Upper lobe of left lung (tissue), 6 donors: ENCODE results near the gene CNTNAP1. TPM values are rescaled to one million over a fixed set of nuclear protein-coding genes. Genes with fewer than 3 reads are reported as not detected.

ENCODE experiments used
- ATAC-seq, 2 donors: fragments of 200-7000 bp; cut with Tn5 transposase; one replicate each; pipeline ENCODE4 v1.9.1; 2022; ENCODE audit warnings: mild to moderate bottlenecking in 2 of 2, moderate library complexity in 2 of 2; ENCODE audit not compliant: low FRiP score in 2 of 2
- DNase-seq, 2 donors: peaks; one replicate each; pipeline ENCODE4 v3.0.0-alpha.2; 2019 to 2020
- H3K27ac ChIP-seq, 4 donors: fragments of 200-600 bp; sonication (generic); one replicate each; pipeline ENCODE4 v1.5.1; 2016 to 2019
- H3K27me3 ChIP-seq, 4 donors: fragments of 200-600 bp; sonication (generic); one replicate each; pipeline ENCODE4 v1.5.1; 2017 to 2019
- H3K36me3 ChIP-seq, 4 donors: fragments of 200-600 bp; sonication (generic); one replicate each; pipeline ENCODE4 v1.5.1; 2016 to 2019
- H3K4me1 ChIP-seq, 4 donors: fragments of 200-600 bp; sonication (generic); one replicate each; pipeline ENCODE4 v1.5.1; 2018 to 2019
- H3K4me3 ChIP-seq, 4 donors: fragments of 200-600 bp; sonication (generic); one replicate each; pipeline ENCODE4 v1.5.1; 2017 to 2019; ENCODE audit warnings: mild to moderate bottlenecking in 2 of 4, moderate library complexity in 1 of 4
- H3K9me3 ChIP-seq, 4 donors: fragments of 200-600 bp; sonication (generic); one replicate each; pipeline ENCODE4 v1.5.1; 2018 to 2019
- CTCF ChIP-seq, 6 experiments: fragments of 450-650 bp in 4 of 6; fragments of 200-600 bp in 2 of 6; sonication (generic) in 2 of 6; IDR thresholded peaks; one replicate each; pipeline ENCODE4 v1.5.1; 2016 to 2019; ENCODE audit warnings: antibody characterized with exemption in 6 of 6
- EP300 ChIP-seq, 4 donors: sonication (generic); formaldehyde crosslinking; IDR thresholded peaks; one replicate each; pipeline ENCODE4 v1.5.1; 2017; ENCODE audit warnings: antibody characterized with exemption in 4 of 4, control low read depth in 2 of 4
- POLR2A ChIP-seq, 4 donors: fragments of 450-650 bp; IDR thresholded peaks; one replicate each; pipeline ENCODE4 v1.5.1; 2016 to 2017; ENCODE audit warnings: antibody characterized with exemption in 4 of 4, mild to moderate bottlenecking in 2 of 4
- POLR2AphosphoS5 ChIP-seq, 2 donors: sonication (generic); formaldehyde crosslinking; IDR thresholded peaks; one replicate each; pipeline ENCODE4 v1.5.1; 2017; ENCODE audit warnings: antibody characterized with exemption in 2 of 2
- WGBS, 2 donors: methylation state at CpG; one replicate each; pipeline ENCODE4 v1.1.5; 2017 to 2018; 5-methylcytosine and 5-hydroxymethylcytosine counted together
- total RNA-seq, 6 donors: library from RNA; depleted of rRNA in 4 of 6; stranded (reverse); fragments of >200 nt in 4 of 6; gene quantifications; one replicate each; pipeline versions ENCODE4 v1.1.0 to v1.2.1, GENCODE V29; 2016 to 2021
- donor health status: DM: no; HTN: no; CAD: no; lungs with moderate emphysema.
- donor health status: DM: no; HTN: yes; CAD: no; lungs with severe emphysema.

CNTNAP1 gene
- total RNA-seq, 6 donors from 2014 or later, result 1.7 to 37.7 (median 4.3) TPM

DNA sequence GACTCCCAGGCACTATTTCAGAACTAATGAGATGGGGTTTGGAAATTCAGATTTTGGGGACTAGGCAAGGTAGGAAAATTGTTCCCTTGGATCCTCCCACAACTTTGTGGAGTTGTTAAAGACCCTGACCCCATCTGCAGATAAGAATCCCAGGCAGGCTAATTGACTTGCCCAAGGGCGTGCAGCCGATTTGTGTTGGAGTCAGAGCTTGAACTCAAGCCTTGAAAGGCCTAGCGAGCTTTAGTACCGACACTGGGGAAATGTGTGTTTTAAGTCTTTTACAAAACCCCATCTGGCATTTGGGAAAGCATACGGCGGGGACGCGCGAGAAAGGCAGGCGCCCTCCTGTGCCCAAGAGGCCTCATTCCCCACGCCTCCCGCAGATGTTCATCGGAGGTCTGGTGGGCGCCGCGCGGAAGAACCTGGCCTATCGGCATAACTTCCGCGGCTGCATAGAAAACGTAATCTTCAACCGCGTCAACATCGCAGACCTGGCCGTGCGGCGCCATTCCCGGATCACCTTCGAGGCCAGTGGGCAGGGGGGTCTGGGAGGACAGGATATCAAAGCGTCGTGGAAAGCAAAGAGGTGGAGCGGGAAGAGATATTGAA, 4.3 kb downstream of the CNTNAP1 start:
- peaks cover 0 to 6% (median 0%) of the 10 kb centered on the region in 4 donors for H3K27me3 ChIP-seq
- no peak overlapping the region for H3K4me3 ChIP-seq
- H3K36me3 ChIP-seq, result peaks cover 0 to 43% (median 2%) of the 10 kb centered on the region in 4 donors
- DNase-seq (peak in 1 of 2 donors; percentile 75), ATAC-seq (no peak)
- H3K27ac ChIP-seq, result no peak overlapping the region
- no peaks in the 10 kb centered on the region for H3K9me3 ChIP-seq
- TF ChIP-seq POLR2AphosphoS5 (IDR thresholded peaks at IDR 0.05) (no peak), EP300 (IDR thresholded peaks at IDR 0.05) (no peak), CTCF (IDR thresholded peaks at IDR 0.05) (no peak), POLR2A (IDR thresholded peaks at IDR 0.05) (no peak)
- peaks cover 24 to 27% (median 26%) of the 10 kb centered on the region in 4 donors for H3K4me1 ChIP-seq
- WGBS, 2 donors, result 82 to 86% methylated on average over 31 to 32 of the region's 32 CpGs

DNA sequence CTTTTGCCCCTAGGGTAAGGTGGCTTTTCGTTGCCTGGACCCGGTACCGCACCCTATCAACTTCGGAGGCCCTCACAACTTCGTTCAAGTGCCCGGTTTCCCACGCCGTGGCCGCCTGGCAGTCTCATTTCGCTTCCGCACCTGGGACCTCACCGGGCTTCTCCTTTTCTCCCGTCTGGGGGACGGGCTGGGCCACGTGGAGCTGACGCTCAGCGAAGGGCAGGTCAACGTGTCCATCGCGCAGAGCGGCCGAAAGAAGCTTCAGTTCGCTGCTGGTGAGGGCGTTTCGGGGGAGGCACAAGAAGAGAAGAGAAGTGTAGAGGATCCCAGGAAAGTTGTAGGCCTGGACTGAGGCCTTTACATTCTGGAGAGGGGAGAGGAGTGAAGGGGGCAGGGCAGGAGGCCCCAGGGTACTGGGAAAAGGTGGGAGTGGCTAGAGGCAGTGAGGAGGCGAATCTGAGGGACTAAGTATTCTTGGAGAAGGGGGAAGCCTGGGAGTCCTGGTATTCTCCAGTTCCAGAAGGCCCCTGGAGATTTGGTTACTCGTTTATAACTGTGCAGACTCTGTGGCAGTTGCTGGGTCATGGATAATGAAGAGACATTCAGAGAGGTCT, 5.5 kb downstream of the CNTNAP1 start:
- H3K27me3 ChIP-seq, result peaks cover 0 to 6% (median 0%) of the 10 kb centered on the region in 4 donors
- H3K36me3 ChIP-seq, result peaks cover 0 to 52% (median 2%) of the 10 kb centered on the region in 4 donors
- TF ChIP-seq POLR2A (IDR thresholded peaks at IDR 0.05), result no peak
- no peak for TF ChIP-seq CTCF (IDR thresholded peaks at IDR 0.05)
- TF ChIP-seq EP300 (IDR thresholded peaks at IDR 0.05), result no peak
- no peak for TF ChIP-seq POLR2AphosphoS5 (IDR thresholded peaks at IDR 0.05)
- H3K4me3 ChIP-seq, result no peak overlapping the region
- no peaks in the 10 kb centered on the region for H3K9me3 ChIP-seq
- H3K4me1 ChIP-seq, result peaks cover 13 to 18% (median 15%) of the 10 kb centered on the region in 4 donors
- peak in 1 of 2 donors; percentile 66 for DNase-seq
- ATAC-seq, result no peak
- no peak overlapping the region for H3K27ac ChIP-seq
- 84 to 86% methylated on average over 27 of the region's 27 CpGs for WGBS, 2 donors

- Histone ChIP-seq H3K36me3 (peaks cover 0 to 63% (median 10%) of the 10 kb centered on the region in 4 donors), H3K4me1 (no peaks in the 10 kb centered on the region), H3K4me3 (no peak overlapping the region), H3K27me3 (no peaks in the 10 kb centered on the region), H3K9me3 (no peaks in the 10 kb centered on the region), H3K27ac (no peak overlapping the region)
- DNase-seq (no peak), ATAC-seq (no peak)
- WGBS, 2 donors, result 84 to 87% methylated on average over 10 of the region's 10 CpGs
- TF ChIP-seq EP300 (IDR thresholded peaks at IDR 0.05), result no peak
- TF ChIP-seq POLR2A (IDR thresholded peaks at IDR 0.05), result no peak
- no peak for TF ChIP-seq POLR2AphosphoS5 (IDR thresholded peaks at IDR 0.05)
- TF ChIP-seq CTCF (IDR thresholded peaks at IDR 0.05), result no peak
Measured at GRCh38 chr17:42690596-42690995, 8.3 kb downstream of the CNTNAP1 start.

DNA sequence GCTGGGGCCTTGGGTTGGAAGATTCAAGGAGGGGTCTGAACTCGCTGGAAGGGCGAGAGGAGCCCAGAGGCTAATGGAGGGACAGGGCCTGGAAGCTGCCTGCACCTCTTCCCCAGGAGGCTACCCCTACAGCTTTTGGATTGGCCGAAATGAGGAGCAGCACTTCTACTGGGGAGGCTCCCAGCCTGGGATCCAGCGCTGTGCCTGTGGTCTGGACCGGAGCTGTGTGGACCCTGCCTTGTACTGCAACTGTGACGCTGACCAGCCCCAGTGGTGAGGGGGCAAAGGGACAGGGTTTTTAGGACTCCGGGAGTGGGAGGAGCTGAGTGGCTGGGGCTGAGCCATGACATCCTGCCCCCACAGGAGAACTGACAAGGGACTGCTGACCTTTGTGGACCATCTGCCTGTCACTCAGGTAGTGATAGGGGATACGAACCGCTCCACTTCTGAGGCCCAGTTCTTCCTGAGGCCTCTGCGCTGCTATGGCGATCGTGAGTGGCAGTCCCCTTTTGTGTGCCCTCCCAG, 8.8 kb downstream of the CNTNAP1 start:
- no peak for DNase-seq
- ATAC-seq, result no peak
- WGBS, 2 donors, result 90 to 94% methylated on average over 7 to 12 of the region's 12 CpGs
- Histone ChIP-seq H3K4me1 (no peaks in the 10 kb centered on the region), H3K9me3 (no peaks in the 10 kb centered on the region), H3K36me3 (peaks cover 1 to 62% (median 12%) of the 10 kb centered on the region in 4 donors), H3K27me3 (no peaks in the 10 kb centered on the region), H3K27ac (no peak overlapping the region), H3K4me3 (no peak overlapping the region)
- TF ChIP-seq EP300 (IDR thresholded peaks at IDR 0.05) (no peak), POLR2AphosphoS5 (IDR thresholded peaks at IDR 0.05) (no peak), CTCF (IDR thresholded peaks at IDR 0.05) (no peak), POLR2A (IDR thresholded peaks at IDR 0.05) (no peak)
